Breast epithelium (tissue), 3 donors: ENCODE data around the gene SPAST.
"Not testable (repeated sequence)": the region's sequence is repeated elsewhere in the genome, so short reads cannot be mapped to it uniquely, and the experiment has no call there.

Experiments
- POLR2A ChIP-seq: fragments of 450-650 bp; IDR thresholded peaks from one replicate; pipeline ENCODE4 v1.6.1; 2016; ENCODE audit warnings: antibody characterized with exemption, mild to moderate bottlenecking, moderate library complexity
- TF ChIP-seq, protein P1 (sequence below), 3 donors: fragments of 450-650 bp; IDR thresholded peaks; one replicate each; pipeline ENCODE4 v1.5.1; 2016 to 2017; ENCODE audit warnings: antibody characterized with exemption in 3 of 3, mild to moderate bottlenecking in 3 of 3, moderate library complexity in 3 of 3

DNA sequence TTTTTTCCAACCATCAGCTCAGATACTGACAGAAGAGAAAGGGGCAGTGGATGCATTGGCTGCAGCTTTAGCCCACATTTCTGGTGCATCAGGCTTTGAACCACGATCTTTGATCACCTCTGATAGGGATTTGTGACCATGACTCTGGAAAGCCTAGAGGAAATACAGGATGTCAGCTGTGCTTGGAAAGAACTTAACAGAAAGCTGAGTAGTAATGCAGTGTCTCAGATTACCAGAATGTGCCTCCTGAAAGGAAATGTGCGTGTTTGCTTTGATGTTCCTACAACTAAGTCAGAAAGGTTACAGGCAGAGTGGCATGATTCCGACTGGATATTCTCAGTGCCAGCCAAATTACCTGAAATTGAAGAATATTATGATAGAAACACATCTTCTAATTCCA is 140.1 kb downstream of the SPAST start:
- TF ChIP-seq, protein P1, sequence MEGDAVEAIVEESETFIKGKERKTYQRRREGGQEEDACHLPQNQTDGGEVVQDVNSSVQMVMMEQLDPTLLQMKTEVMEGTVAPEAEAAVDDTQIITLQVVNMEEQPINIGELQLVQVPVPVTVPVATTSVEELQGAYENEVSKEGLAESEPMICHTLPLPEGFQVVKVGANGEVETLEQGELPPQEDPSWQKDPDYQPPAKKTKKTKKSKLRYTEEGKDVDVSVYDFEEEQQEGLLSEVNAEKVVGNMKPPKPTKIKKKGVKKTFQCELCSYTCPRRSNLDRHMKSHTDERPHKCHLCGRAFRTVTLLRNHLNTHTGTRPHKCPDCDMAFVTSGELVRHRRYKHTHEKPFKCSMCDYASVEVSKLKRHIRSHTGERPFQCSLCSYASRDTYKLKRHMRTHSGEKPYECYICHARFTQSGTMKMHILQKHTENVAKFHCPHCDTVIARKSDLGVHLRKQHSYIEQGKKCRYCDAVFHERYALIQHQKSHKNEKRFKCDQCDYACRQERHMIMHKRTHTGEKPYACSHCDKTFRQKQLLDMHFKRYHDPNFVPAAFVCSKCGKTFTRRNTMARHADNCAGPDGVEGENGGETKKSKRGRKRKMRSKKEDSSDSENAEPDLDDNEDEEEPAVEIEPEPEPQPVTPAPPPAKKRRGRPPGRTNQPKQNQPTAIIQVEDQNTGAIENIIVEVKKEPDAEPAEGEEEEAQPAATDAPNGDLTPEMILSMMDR (IDR thresholded peaks at IDR 0.05) = not testable (repeated sequence)
- TF ChIP-seq POLR2A = not testable (repeated sequence)
